Common myeloid progenitor, CD34-positive (primary cell): Measurements from ENCODE around the gene NIF3L1.

Source experiments
- CTCF ChIA-PET: fragments of 350-600 bp; sonication (Branson Sonifier 250); formaldehyde crosslinking; loops from one replicate; lab custom pipeline; 2021; ENCODE audit warnings: antibody characterized with exemption; lab: Charles Lee
- POLR2A ChIA-PET: fragments of 350-600 bp; sonication (Branson Sonifier 250); formaldehyde crosslinking; loops from one replicate; lab custom pipeline; 2021; ENCODE audit warnings: antibody characterized with exemption; lab: Charles Lee
- DNase-seq, 3 donors: peaks; one replicate each; pipeline versions ENCODE4 v3.0.0 to v3.0.0-alpha.2; 2013
- H3K27ac ChIP-seq, 2 experiments: 1 replicate in 1 of 2; 2 replicates in 1 of 2; pipeline ENCODE4 v1.7.0; 2013; ENCODE audit warnings: inconsistent platforms in 2 of 2, low read length in 2 of 2, mild to moderate bottlenecking in 2 of 2, low read depth in 1 of 2, moderate library complexity in 1 of 2; ENCODE audit not compliant: severe bottlenecking in 2 of 2, insufficient read depth in 1 of 2, poor library complexity in 1 of 2
- H3K27me3 ChIP-seq, 5 experiments: replicated peaks in 2 of 5; 1 replicate in 3 of 5; 2 replicates in 2 of 5; pipeline versions ENCODE4 v1.6.1 to v1.7.0; 2013; ENCODE audit warnings: low read length in 4 of 5, mild to moderate bottlenecking in 2 of 5, moderate library complexity in 2 of 5, inconsistent platforms in 1 of 5; ENCODE audit not compliant: insufficient read depth in 5 of 5, control insufficient read depth in 4 of 5
- H3K36me3 ChIP-seq, 4 experiments: 1 replicate in 2 of 4; 2 replicates in 2 of 4; pipeline versions ENCODE4 v1.6.1 to v1.7.0; 2013; ENCODE audit warnings: low read length in 3 of 4, control low read depth in 1 of 4, mild to moderate bottlenecking in 1 of 4; ENCODE audit not compliant: control insufficient read depth in 4 of 4, insufficient read depth in 4 of 4
- H3K4me1 ChIP-seq, 4 experiments: 1 replicate in 3 of 4; 2 replicates in 1 of 4; pipeline versions ENCODE4 v1.6.1 to v1.7.1; 2013; ENCODE audit warnings: low read length in 3 of 4, mild to moderate bottlenecking in 3 of 4, control low read depth in 1 of 4, inconsistent platforms in 1 of 4, moderate library complexity in 1 of 4; ENCODE audit not compliant: control insufficient read depth in 4 of 4, insufficient read depth in 4 of 4; ENCODE audit errors: control extremely low read depth in 1 of 4
- H3K4me3 ChIP-seq, 7 experiments: 1 replicate in 4 of 7; 2 replicates in 3 of 7; pipeline versions ENCODE4 v1.5.1 to v1.7.0; 2013; ENCODE audit warnings: mild to moderate bottlenecking in 7 of 7, low read length in 6 of 7, moderate library complexity in 6 of 7, inconsistent platforms in 2 of 7, low read depth in 2 of 7, control low read depth in 1 of 7; ENCODE audit not compliant: insufficient read depth in 4 of 7, control insufficient read depth in 1 of 7; ENCODE audit errors: extremely low read depth in 1 of 7
- H3K9me3 ChIP-seq, 5 experiments: 1 replicate in 4 of 5; 2 replicates in 1 of 5; pipeline versions ENCODE4 v1.6.1 to v1.7.1; 2013; ENCODE audit warnings: low read length in 4 of 5, mild to moderate bottlenecking in 2 of 5, inconsistent platforms in 1 of 5, low read depth in 1 of 5, moderate library complexity in 1 of 5; ENCODE audit not compliant: control insufficient read depth in 4 of 5, insufficient read depth in 2 of 5; ENCODE audit errors: control extremely low read depth in 1 of 5
- WGBS: methylation state at CpG from one replicate; pipeline ENCODE4 v1.1.5; 2013; ENCODE audit not compliant: insufficient coverage; 5-methylcytosine and 5-hydroxymethylcytosine counted together

The NIF3L1 gene

GRCh38 chr2:200847269-200847668, 41.9 kb upstream of the NIF3L1 start:
- Histone ChIP-seq H3K4me3 (no peak overlapping the region), H3K27me3 (no peaks in the 10 kb centered on the region), H3K36me3 (peaks cover 0 to 18% (median 10%) of the 10 kb centered on the region in 4 experiments), H3K4me1 (no peaks in the 10 kb centered on the region), H3K9me3 (no peaks in the 10 kb centered on the region), H3K27ac (no peak overlapping the region)
- DNase-seq, result no peak
- POLR2A ChIA-PET, result no interaction called here
- CTCF ChIA-PET, result no interaction called here

- peaks cover 4 to 25% (median 15%) of the 10 kb centered on the region in 4 experiments for H3K36me3 ChIP-seq
- no peaks in the 10 kb centered on the region for H3K4me1 ChIP-seq
- CTCF ChIA-PET, result interaction anchor here (1.8 kb wide), 1 partner anchor 19 kb away, joined by 6 read pairs; no protein-coding TSS in a partner anchor
- H3K9me3 ChIP-seq, result no peaks in the 10 kb centered on the region
- no peaks in the 10 kb centered on the region for H3K27me3 ChIP-seq
- no peak overlapping the region for H3K4me3 ChIP-seq
- no peak for DNase-seq
- POLR2A ChIA-PET, result interaction anchor here (1.4 kb wide), 1 partner anchor 10 kb away, joined by 5 read pairs; no protein-coding TSS in a partner anchor
- 94% methylated on average over 3 of the region's 4 CpGs for WGBS
- H3K27ac ChIP-seq, result no peak overlapping the region
Observed at GRCh38 chr2:200847939-200848338, 41.2 kb upstream of the NIF3L1 start.

GRCh38 chr2:200850512-200851256, 38.5 kb upstream of the NIF3L1 start:
- Histone ChIP-seq H3K27ac (no peak overlapping the region), H3K4me1 (no peaks in the 10 kb centered on the region), H3K4me3 (no peak overlapping the region), H3K27me3 (no peaks in the 10 kb centered on the region), H3K9me3 (no peaks in the 10 kb centered on the region), H3K36me3 (peaks cover 15 to 50% (median 32%) of the 10 kb centered on the region in 4 experiments)
- no peak for DNase-seq
- ChIA-PET POLR2A (interaction anchor here (0.6 kb wide), 1 partner anchor 1524 kb away, joined by 5 read pairs; no protein-coding TSS in a partner anchor), CTCF (interaction anchor here (1.2 to 2.2 kb wide), 2 partner anchors 8 to 35 kb away, joined by 3 to 9 read pairs; no protein-coding TSS in a partner anchor)
- WGBS, result 99% methylated on average over 13 of the region's 14 CpGs

GRCh38 chr2:200851398-200852248, 37.5 kb upstream of the NIF3L1 start:
- CTCF ChIA-PET, result interaction anchor here (1.7 kb wide), 1 partner anchor 33 kb away, joined by 3 read pairs; no protein-coding TSS in a partner anchor
- H3K9me3 ChIP-seq, result no peaks in the 10 kb centered on the region
- H3K36me3 ChIP-seq, result peaks cover 15 to 59% (median 39%) of the 10 kb centered on the region in 4 experiments

GRCh38 chr2:200852605-200853004, 36.6 kb upstream of the NIF3L1 start:
- ChIA-PET CTCF (interaction anchor here (0.6 to 1.7 kb wide), 2 partner anchors 18 to 34 kb away, joined by 3 to 5 read pairs; no protein-coding TSS in a partner anchor), POLR2A (interaction anchor here (0.7 to 2.0 kb wide), 3 partner anchors 8 to 292 kb away, joined by 3 to 4 read pairs (median 3); no protein-coding TSS in a partner anchor)
- H3K4me3 ChIP-seq, result no peak overlapping the region
- DNase-seq, result no peak
- H3K9me3 ChIP-seq, result no peaks in the 10 kb centered on the region
- peaks cover 18 to 69% (median 47%) of the 10 kb centered on the region in 4 experiments for H3K36me3 ChIP-seq
- H3K4me1 ChIP-seq, result no peaks in the 10 kb centered on the region
- H3K27me3 ChIP-seq, result no peaks in the 10 kb centered on the region
- no peak overlapping the region for H3K27ac ChIP-seq
- WGBS, result 100% methylated on average over 1 of the region's 2 CpGs

More at GRCh38 chr2:200851398-200852248, 37.5 kb upstream of the NIF3L1 start:
- Histone ChIP-seq H3K27me3 (no peaks in the 10 kb centered on the region), H3K27ac (no peak overlapping the region), H3K4me1 (no peaks in the 10 kb centered on the region), H3K4me3 (no peak overlapping the region)
- WGBS, result 94% methylated on average over 5 of the region's 6 CpGs
- DNase-seq, result no peak
- POLR2A ChIA-PET, result interaction anchor here (0.7 to 2.0 kb wide), 2 partner anchors 23 to 293 kb away, joined by 3 to 4 read pairs; no protein-coding TSS in a partner anchor

GRCh38 chr2:200856806-200857205, 32.4 kb upstream of the NIF3L1 start:
- Histone ChIP-seq H3K27me3 (no peaks in the 10 kb centered on the region), H3K36me3 (peaks cover 32 to 94% (median 64%) of the 10 kb centered on the region in 4 experiments), H3K27ac (no peak overlapping the region), H3K9me3 (no peaks in the 10 kb centered on the region), H3K4me3 (no peak overlapping the region), H3K4me1 (peaks cover 9 to 27% (median 12%) of the 10 kb centered on the region in 4 experiments)
- DNase-seq, result no peak
- 97% methylated on average over 7 of the region's 8 CpGs for WGBS
- POLR2A ChIA-PET, result interaction anchor here (1.2 kb wide), 1 partner anchor 13 kb away, joined by 3 read pairs; no protein-coding TSS in a partner anchor
- CTCF ChIA-PET, result interaction anchor here (1.3 to 1.5 kb wide), 2 partner anchors 28 to 42 kb away, joined by 3 to 4 read pairs; no protein-coding TSS in a partner anchor
